H1 (cell line): ENCODE measurements around the gene NR2F1-AS1. TPM values are rescaled to one million over a fixed set of nuclear protein-coding genes. Genes with fewer than 3 reads are reported as not detected.
A peak's percentile ranks its signal among the peaks of the same experiment; 100 is the strongest.

Experiments
- CTCF ChIA-PET: fragments of 300-600 bp; sonication (Branson Sonifier 250); formaldehyde crosslinking; loops from one replicate; lab custom pipeline; 2021; ENCODE audit not compliant: partially characterized antibody; lab: Charles Lee
- POLR2A ChIA-PET: fragments of 300-600 bp; sonication (Branson Sonifier 250); formaldehyde crosslinking; loops from one replicate; lab custom pipeline; 2021; ENCODE audit warnings: inconsistent platforms; ENCODE audit not compliant: partially characterized antibody; lab: Charles Lee
- DNase-seq, 2 experiments: peaks; one replicate each; pipeline versions ENCODE4 v3.0.0 to v3.0.0-alpha.2; 2010 to 2022; ENCODE audit warnings: low spot score in 2 of 2, low read depth in 1 of 2, mixed read lengths in 1 of 2
- FAIRE-seq: peaks from 2 replicates; lab custom pipeline; 2011; peaks lifted over from hg19 to GRCh38; lab: Jason Lieb, UNC
- H2AFZ ChIP-seq: 2 replicates; pipeline ENCODE4 v1.8.1; 2012; ENCODE audit warnings: low read length, inconsistent platforms
- H2AK5ac ChIP-seq: 2 replicates; pipeline ENCODE4 v1.6.1; 2013; ENCODE audit warnings: low read depth, low read length
- H2BK120ac ChIP-seq: replicated peaks from 2 replicates; pipeline ENCODE3; 2013; ENCODE audit warnings: low read depth, low read length, inconsistent platforms
- H2BK12ac ChIP-seq: 2 replicates; pipeline ENCODE4 v1.6.1; 2013; ENCODE audit warnings: low read depth, low read length
- H2BK15ac ChIP-seq: 2 replicates; pipeline ENCODE4 v1.6.1; 2013; ENCODE audit warnings: low read length
- H2BK20ac ChIP-seq: 2 replicates; pipeline ENCODE4 v1.6.1; 2013; ENCODE audit warnings: low read length
- H2BK5ac ChIP-seq: 2 replicates; pipeline ENCODE4 v1.6.1; 2013; ENCODE audit warnings: low read depth, low read length
- H3K14ac ChIP-seq: 2 replicates; pipeline ENCODE4 v1.6.1; 2013; ENCODE audit warnings: inconsistent platforms; ENCODE audit not compliant: insufficient read length
- H3K18ac ChIP-seq: 2 replicates; pipeline ENCODE4 v1.6.1; 2013; ENCODE audit warnings: low read length; ENCODE audit errors: extremely low read depth
- H3K23ac ChIP-seq: 2 replicates; pipeline ENCODE4 v1.6.1; 2013; ENCODE audit warnings: inconsistent platforms; ENCODE audit not compliant: insufficient read length
- H3K23me2 ChIP-seq: 2 replicates; pipeline ENCODE4 v1.6.1; 2013; ENCODE audit warnings: low read depth, low read length
- H3K27ac ChIP-seq: 2 replicates; pipeline ENCODE4 v1.6.1; 2011; ENCODE audit warnings: low read depth, low read length, inconsistent platforms
- H3K27me3 ChIP-seq, 4 experiments: replicated peaks in 1 of 4; 1 replicate in 1 of 4; 2 replicates in 3 of 4; pipeline versions ENCODE4 v1.6.1 to v1.8.1; 2011 to 2013; ENCODE audit warnings: low read length in 3 of 4, mild to moderate bottlenecking in 3 of 4, inconsistent platforms in 2 of 4, mixed read lengths in 2 of 4, moderate library complexity in 1 of 4; ENCODE audit not compliant: control insufficient read depth in 3 of 4, insufficient read depth in 3 of 4; ENCODE audit errors: extremely low read depth in 1 of 4
- H3K36me3 ChIP-seq, 4 experiments: 2 replicates each; pipeline versions ENCODE4 v1.6.1 to v1.8.1; 2011 to 2013; ENCODE audit warnings: mild to moderate bottlenecking in 4 of 4, low read length in 3 of 4, moderate library complexity in 2 of 4, control low read depth in 1 of 4, inconsistent platforms in 1 of 4; ENCODE audit not compliant: insufficient read depth in 4 of 4, control insufficient read depth in 2 of 4
- H3K4ac ChIP-seq: replicated peaks from 2 replicates; pipeline ENCODE3; 2013; ENCODE audit warnings: low read length, low read depth, mixed read lengths, inconsistent platforms; ENCODE audit not compliant: insufficient read length
- H3K4me1 ChIP-seq, 4 experiments: replicated peaks in 1 of 4; 1 replicate in 1 of 4; 2 replicates in 3 of 4; pipeline versions ENCODE4 v1.6.1 to v1.8.1; 2011 to 2013; ENCODE audit warnings: low read length in 3 of 4, inconsistent platforms in 2 of 4, mixed read lengths in 1 of 4; ENCODE audit not compliant: insufficient read depth in 4 of 4, control insufficient read depth in 3 of 4
- H3K4me2 ChIP-seq, 2 experiments: 2 replicates each; pipeline versions ENCODE4 v1.6.1 to v1.8.1; 2011 to 2013; ENCODE audit warnings: low read depth in 2 of 2, low read length in 2 of 2, control low read depth in 1 of 2, inconsistent platforms in 1 of 2, mild to moderate bottlenecking in 1 of 2; ENCODE audit not compliant: insufficient read depth in 1 of 2
- H3K4me3 ChIP-seq, 4 experiments: fragments of 200-600, 300-600 bp in 1 of 4; sonication (generic), shearing (Covaris generic), sonication (Bioruptor Twin) in 1 of 4; 2 replicates each; pipeline versions ENCODE4 v1.5.1 to v1.8.1; 2011 to 2016; ENCODE audit warnings: low read length in 4 of 4, low read depth in 3 of 4, control low read depth in 2 of 4, inconsistent platforms in 2 of 4, mild to moderate bottlenecking in 2 of 4, mixed read lengths in 1 of 4, moderate library complexity in 1 of 4; ENCODE audit not compliant: insufficient read depth in 2 of 4; ENCODE audit errors: extremely low read depth in 1 of 4
- H3K56ac ChIP-seq: replicated peaks from 2 replicates; pipeline ENCODE3; 2013; ENCODE audit warnings: low read depth, mild to moderate bottlenecking, mixed read lengths, low read length, inconsistent platforms; ENCODE audit not compliant: insufficient read length
- H3K79me1 ChIP-seq: 2 replicates; pipeline ENCODE4 v1.6.1; 2013; ENCODE audit warnings: low read depth, low read length, control low read depth
- H3K79me2 ChIP-seq, 2 experiments: 2 replicates each; pipeline versions ENCODE4 v1.6.1 to v1.8.1; 2012 to 2013; ENCODE audit warnings: low read length in 2 of 2, mild to moderate bottlenecking in 2 of 2, inconsistent platforms in 1 of 2; ENCODE audit not compliant: insufficient read depth in 2 of 2, control insufficient read depth in 1 of 2
- H3K9ac ChIP-seq, 4 experiments: replicated peaks in 1 of 4; 1 replicate in 1 of 4; 2 replicates in 3 of 4; pipeline versions ENCODE4 v1.6.1 to v1.8.1; 2011 to 2013; ENCODE audit warnings: low read depth in 3 of 4, low read length in 3 of 4, control low read depth in 2 of 4, mild to moderate bottlenecking in 2 of 4, moderate library complexity in 2 of 4, inconsistent platforms in 1 of 4; ENCODE audit errors: extremely low read depth in 1 of 4
- H3K9me3 ChIP-seq, 2 experiments: 2 replicates each; pipeline versions ENCODE4 v1.6.1 to v1.8.1; 2012 to 2013; ENCODE audit warnings: mild to moderate bottlenecking in 2 of 2, moderate library complexity in 2 of 2, control low read depth in 1 of 2, inconsistent platforms in 1 of 2, low read depth in 1 of 2, low read length in 1 of 2, mixed read lengths in 1 of 2; ENCODE audit not compliant: insufficient read depth in 2 of 2
- H4K20me1 ChIP-seq, 2 experiments: replicated peaks in 1 of 2; 2 replicates each; pipeline versions ENCODE3 to v1.8.1; 2011 to 2013; ENCODE audit warnings: inconsistent platforms in 2 of 2, low read length in 2 of 2, mild to moderate bottlenecking in 1 of 2; ENCODE audit not compliant: insufficient read depth in 2 of 2, control insufficient read depth in 1 of 2
- H4K5ac ChIP-seq: 2 replicates; pipeline ENCODE4 v1.6.1; 2013; ENCODE audit warnings: low read length, low read depth, mixed read lengths, inconsistent platforms; ENCODE audit not compliant: insufficient read length
- H4K8ac ChIP-seq: 2 replicates; pipeline ENCODE4 v1.8.0; 2013; ENCODE audit warnings: mild to moderate bottlenecking, moderate library complexity, low read length, inconsistent platforms; ENCODE audit not compliant: insufficient read depth; ENCODE audit errors: extremely low read depth
- H4K91ac ChIP-seq: replicated peaks from 2 replicates; pipeline ENCODE3; 2013; ENCODE audit warnings: low read length, mixed read lengths, inconsistent platforms; ENCODE audit not compliant: insufficient read length
- ASH2L ChIP-seq: fragments of 200-600, 300-600 bp; sonication (generic); IDR thresholded peaks from one replicate; pipeline ENCODE4 v1.7.1; 2017; ENCODE audit warnings: low read length
- CHD1 ChIP-seq: IDR thresholded peaks from 2 replicates; pipeline ENCODE4 v1.6.1; 2012; ENCODE audit warnings: low read depth, low read length, improper control_type of control experiment
- EP300 ChIP-seq, 2 experiments: IDR thresholded peaks; 1 replicate in 1 of 2; 2 replicates in 1 of 2; pipeline ENCODE4 v1.6.1; 2011 to 2012; ENCODE audit warnings: low read depth in 2 of 2, low read length in 2 of 2, mild to moderate bottlenecking in 2 of 2, borderline replicate concordance in 1 of 2, inconsistent platforms in 1 of 2, moderate library complexity in 1 of 2
- GABPA ChIP-seq: IDR thresholded peaks from 2 replicates; pipeline ENCODE4 v1.6.1; 2011; ENCODE audit warnings: mild to moderate bottlenecking, low read length, moderate library complexity, borderline replicate concordance; ENCODE audit not compliant: insufficient read depth
- NANOG ChIP-seq: IDR thresholded peaks from 2 replicates; pipeline ENCODE4 v1.6.1; 2011; ENCODE audit warnings: low read length, low read depth, mild to moderate bottlenecking, inconsistent platforms; ENCODE audit not compliant: insufficient read depth, poor library complexity, severe bottlenecking
- NRF1 ChIP-seq: IDR thresholded peaks from 2 replicates; pipeline ENCODE4 v1.6.1; 2011; ENCODE audit warnings: mild to moderate bottlenecking, low read depth, low read length, improper control_type of control experiment
- PHF8 ChIP-seq: fragments of 200-600 bp; sonication (generic); conservative IDR thresholded peaks from 2 replicates; pipeline ENCODE4 v1.7.1; 2012; ENCODE audit warnings: low read depth, mild to moderate bottlenecking, inconsistent platforms, low read length, moderate library complexity
- SAP30 ChIP-seq: fragments of 300-600 bp; sonication (generic); IDR thresholded peaks from 2 replicates; pipeline ENCODE4 v1.7.1; 2012; ENCODE audit warnings: low read length, moderate library complexity, mild to moderate bottlenecking, inconsistent platforms; ENCODE audit not compliant: insufficient read depth, insufficient replicate concordance
- SIN3A ChIP-seq, 2 experiments: IDR thresholded peaks in 1 of 2; conservative IDR thresholded peaks in 1 of 2; 2 replicates each; pipeline ENCODE4 v1.6.1; 2011 to 2012; ENCODE audit warnings: low read length in 2 of 2, improper control_type of control experiment in 1 of 2, low read depth in 1 of 2, mild to moderate bottlenecking in 1 of 2
- YY1 ChIP-seq: IDR thresholded peaks from 2 replicates; pipeline ENCODE4 v1.6.1; 2011; ENCODE audit warnings: low read depth, mild to moderate bottlenecking, low read length
- WGBS, 2 experiments: shearing (Covaris generic) in 1 of 2; methylation state at CpG; one replicate each; pipeline versions ENCODE4 v1.1.6 to v1.1.7; 2013 to 2015; ENCODE audit warnings: low lambda C conversion rate in 2 of 2, mixed read lengths in 2 of 2, inconsistent platforms in 1 of 2, low coverage in 1 of 2, missing lambda C conversion rate in 1 of 2; ENCODE audit not compliant: insufficient replicate concordance in 2 of 2, insufficient coverage in 1 of 2, insufficient read length in 1 of 2; ENCODE audit errors: extremely low coverage in 1 of 2, missing lambda C conversion rate in 1 of 2; 5-methylcytosine and 5-hydroxymethylcytosine counted together
- polyA plus RNA-seq, 7 experiments: library from polyadenylated mRNA; depleted of rRNA in 3 of 7; stranded (reverse) in 5 of 7; unstranded in 2 of 7; fragments of >200 nt in 5 of 7; fragments of 200-250 nt in 2 of 7; gene quantifications; 1 replicate in 5 of 7; 2 replicates in 1 of 7; 4 replicates in 1 of 7; pipeline versions ENCODE4 v1.2.1 to v1.2.3, GENCODE V29; 2011 to 2013; ENCODE audit warnings: missing spikeins in 2 of 7, mixed read lengths in 2 of 7
- total RNA-seq: library from RNA; stranded (reverse); fragmentation: NEBNext Ultra II Directional; extraction: Animal tissue kit (Norgen Biotek cat#: 25700); gene quantifications from 2 replicates; pipeline ENCODE4 v1.2.1, GENCODE V29; 2021

The NR2F1-AS1 gene
- total and polyA plus RNA-seq, 2 of the 8 experiments (the other 6 are each of a cell fraction or from before 2014, with no cell fraction given) = 1.6 to 5.6 TPM

DNA sequence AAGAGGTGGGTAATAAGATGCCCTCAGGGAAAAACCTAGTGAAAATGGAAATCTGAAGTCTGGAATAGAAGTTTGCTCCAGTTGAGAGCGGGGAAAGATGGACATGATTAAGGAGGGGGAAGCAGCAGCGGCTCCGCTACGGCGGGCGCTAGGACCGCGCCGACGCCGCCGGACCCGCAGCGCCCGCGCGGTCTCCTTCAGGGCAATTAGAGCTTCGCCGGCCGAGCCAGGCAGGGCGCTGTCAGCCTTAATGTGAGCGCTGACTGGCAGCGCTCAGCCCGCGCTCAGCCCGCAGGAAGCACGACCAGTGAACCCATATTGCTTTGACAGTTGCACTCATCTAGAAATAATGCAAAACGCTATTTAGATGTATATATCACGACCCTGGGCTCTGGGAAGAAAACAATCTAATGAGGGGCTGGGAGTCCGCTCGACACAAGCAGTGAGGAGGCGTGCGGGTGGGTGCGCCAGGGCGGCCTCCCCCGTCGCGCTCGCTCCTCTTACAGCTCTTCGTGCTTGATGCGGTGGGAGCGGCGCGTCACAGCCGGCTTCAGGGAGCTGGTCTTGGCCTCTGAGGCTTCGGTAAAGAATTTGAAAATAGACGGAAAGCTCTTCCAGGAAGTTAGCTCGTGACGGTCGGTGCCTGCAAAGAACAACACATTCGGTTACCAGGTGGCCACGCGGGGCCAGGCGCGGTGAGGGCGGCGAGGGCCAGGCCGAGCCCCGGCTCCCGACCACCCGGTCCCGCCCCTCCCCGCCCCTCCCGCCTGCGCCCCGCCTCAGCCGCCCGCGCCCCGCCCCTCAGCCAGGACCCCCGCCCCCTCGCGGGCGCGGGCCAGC, 39.7 kb upstream of the NR2F1-AS1 start:
- ChIA-PET POLR2A (interaction anchor here (0.6 to 1.2 kb wide), 2 partner anchors 9 to 30 kb away, joined by 3 read pairs; no protein-coding TSS in a partner anchor), CTCF (interaction anchor here (0.6 to 5.8 kb wide), 14 partner anchors 9 to 733 kb away, joined by 3 to 29 read pairs (median 3); no protein-coding TSS in a partner anchor)
- 1% methylated on average over 51 of the region's 75 CpGs; no CpG with 5 or more reads in 1 of the 2 experiments for WGBS, 2 experiments
- Histone ChIP-seq H2BK15ac (no peak overlapping the region), H3K4me1 (peaks cover 0 to 5% (median 2%) of the 10 kb centered on the region in 4 experiments; a peak in 3 of 7 replicates), H3K18ac (no peak overlapping the region), H3K79me1 (no peaks in the 10 kb centered on the region), H3K23ac (no peak overlapping the region), H3K56ac (no peak overlapping the region), H3K27me3 (peaks cover 30 to 69% (median 49%) of the 10 kb centered on the region in 4 experiments), H3K36me3 (no peaks in the 10 kb centered on the region), H3K4me2 (peak overlapping the region; percentile 83 to 97), H4K5ac (no peak overlapping the region), H2AK5ac (no peak overlapping the region), H4K20me1 (peaks cover 6 to 8% of the 10 kb centered on the region in 2 experiments), H3K79me2 (no peaks in the 10 kb centered on the region), H3K4me3 (peak overlapping the region; percentile 60 to 82 (median 64)), H2BK120ac (no peak overlapping the region), H3K9ac (0 out of 7 replicates have a peak overlapping the region, but pooled peaks of 1 of the 4 experiments have one; percentile 20), H4K91ac (no peak overlapping the region), H4K8ac (no peak overlapping the region), H3K14ac (no peak overlapping the region), H2AFZ (no peak overlapping the region), H2BK12ac (no peak overlapping the region), H2BK20ac (no peak overlapping the region), H3K23me2 (peaks cover 8% of the 10 kb centered on the region; the same call in 1 of the 2 replicates), H3K9me3 (no peaks in the 10 kb centered on the region), H2BK5ac (no peak overlapping the region), H3K4ac (no peak overlapping the region), H3K27ac (no peak overlapping the region)
- FAIRE-seq (peak; percentile 19), DNase-seq (peak in 1 of 2 experiments; percentile 72)
- no peak for TF ChIP-seq NRF1
- no peak for TF ChIP-seq PHF8
- peak; percentile 82 for TF ChIP-seq SAP30
- TF ChIP-seq NANOG = peak; percentile 62
- TF ChIP-seq GABPA = 0 out of 2 replicates have a peak, but pooled peaks have one; percentile 30
- peak; percentile 14 for TF ChIP-seq ASH2L
- TF ChIP-seq EP300 (IDR thresholded peaks at IDR 0.05; ENCODE audit: borderline replicate concordance in 1 of 2, low read depth in 2 of 2, low read length in 2 of 2) = peak in 1 of 2 experiments; percentile 29; a peak in 1 of 3 replicates
- TF ChIP-seq CHD1 = no peak
- peak; percentile 86 to 90; a peak in 3 of 4 replicates for TF ChIP-seq SIN3A (conservative IDR thresholded peaks at IDR 0.05 in 1 of 2, IDR thresholded peaks at IDR 0.05 in 1 of 2; ENCODE audit: low read depth in 1 of 2, low read length in 2 of 2)
- TF ChIP-seq YY1 = peak; percentile 38; the same call in 1 of the 2 replicates
